Measurements from ENCODE around the gene TNFRSF6B.

The TNFRSF6B gene

DNA sequence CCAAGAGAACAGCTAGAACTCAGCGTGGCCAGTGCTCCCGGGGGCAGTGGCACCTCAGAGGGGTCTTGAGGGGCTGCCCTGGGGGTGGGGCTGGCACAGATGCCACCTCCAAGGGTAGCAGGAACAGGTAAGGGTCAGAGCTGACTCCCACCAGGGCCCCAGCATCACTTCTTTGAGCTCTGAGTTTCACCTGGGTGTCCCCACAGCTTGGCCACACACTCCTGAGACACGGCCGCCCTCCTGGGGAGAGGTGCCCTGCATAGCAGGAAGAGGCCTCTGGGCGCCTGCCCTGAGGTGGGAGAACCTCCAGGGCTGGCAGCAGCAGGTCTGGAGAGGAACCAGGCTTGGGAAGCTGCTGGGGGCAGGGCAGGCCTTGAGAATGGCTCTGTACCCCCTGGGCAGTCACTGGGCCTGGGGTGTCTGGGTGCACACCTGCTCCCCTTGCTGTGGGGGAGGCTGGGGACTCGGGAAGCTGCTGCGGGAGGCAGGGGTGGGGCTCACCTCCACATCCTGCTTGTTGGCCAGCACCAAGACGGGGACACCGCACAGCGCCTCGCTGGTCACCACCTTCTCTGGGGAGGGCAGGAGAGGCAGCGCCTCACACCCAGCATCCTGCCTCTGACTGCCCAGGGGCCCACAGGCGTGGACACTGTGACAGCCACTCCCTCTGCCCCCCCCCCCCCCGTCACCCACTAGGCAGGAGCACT, 5.0 kb downstream of the TNFRSF6B start:
- ATAC-seq: no peak
- TF ChIP-seq ISL1 (CRISPR knock-in tag; IDR thresholded peaks at IDR 0.05): no peak
- TF ChIP-seq ZNF8 (CRISPR knock-in tag; IDR thresholded peaks at IDR 0.05): no peak
- TF ChIP-seq ARNTL (CRISPR knock-in tag; IDR thresholded peaks at IDR 0.05; ENCODE audit: borderline replicate concordance, low read depth): no peak
- no peak for TF ChIP-seq TOX (CRISPR knock-in tag; IDR thresholded peaks at IDR 0.05; ENCODE audit: borderline replicate concordance)
- TF ChIP-seq, protein P1, sequence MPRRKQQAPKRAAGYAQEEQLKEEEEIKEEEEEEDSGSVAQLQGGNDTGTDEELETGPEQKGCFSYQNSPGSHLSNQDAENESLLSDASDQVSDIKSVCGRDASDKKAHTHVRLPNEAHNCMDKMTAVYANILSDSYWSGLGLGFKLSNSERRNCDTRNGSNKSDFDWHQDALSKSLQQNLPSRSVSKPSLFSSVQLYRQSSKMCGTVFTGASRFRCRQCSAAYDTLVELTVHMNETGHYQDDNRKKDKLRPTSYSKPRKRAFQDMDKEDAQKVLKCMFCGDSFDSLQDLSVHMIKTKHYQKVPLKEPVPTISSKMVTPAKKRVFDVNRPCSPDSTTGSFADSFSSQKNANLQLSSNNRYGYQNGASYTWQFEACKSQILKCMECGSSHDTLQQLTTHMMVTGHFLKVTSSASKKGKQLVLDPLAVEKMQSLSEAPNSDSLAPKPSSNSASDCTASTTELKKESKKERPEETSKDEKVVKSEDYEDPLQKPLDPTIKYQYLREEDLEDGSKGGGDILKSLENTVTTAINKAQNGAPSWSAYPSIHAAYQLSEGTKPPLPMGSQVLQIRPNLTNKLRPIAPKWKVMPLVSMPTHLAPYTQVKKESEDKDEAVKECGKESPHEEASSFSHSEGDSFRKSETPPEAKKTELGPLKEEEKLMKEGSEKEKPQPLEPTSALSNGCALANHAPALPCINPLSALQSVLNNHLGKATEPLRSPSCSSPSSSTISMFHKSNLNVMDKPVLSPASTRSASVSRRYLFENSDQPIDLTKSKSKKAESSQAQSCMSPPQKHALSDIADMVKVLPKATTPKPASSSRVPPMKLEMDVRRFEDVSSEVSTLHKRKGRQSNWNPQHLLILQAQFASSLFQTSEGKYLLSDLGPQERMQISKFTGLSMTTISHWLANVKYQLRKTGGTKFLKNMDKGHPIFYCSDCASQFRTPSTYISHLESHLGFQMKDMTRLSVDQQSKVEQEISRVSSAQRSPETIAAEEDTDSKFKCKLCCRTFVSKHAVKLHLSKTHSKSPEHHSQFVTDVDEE (CRISPR knock-in tag; IDR thresholded peaks at IDR 0.05): no peak
- TF ChIP-seq OSR1 (CRISPR knock-in tag; IDR thresholded peaks at IDR 0.05): no peak
- no peak for TF ChIP-seq ZNF70 (CRISPR knock-in tag; IDR thresholded peaks at IDR 0.05)
- no peak for TF ChIP-seq ZFP3 (CRISPR knock-in tag; IDR thresholded peaks at IDR 0.05)
- no peak for TF ChIP-seq ZFP30 (CRISPR knock-in tag; IDR thresholded peaks at IDR 0.05)
- TF ChIP-seq RARB (CRISPR knock-in tag; IDR thresholded peaks at IDR 0.05): no peak
- no peak for TF ChIP-seq ESRRG (CRISPR knock-in tag; IDR thresholded peaks at IDR 0.05)
- TF ChIP-seq, protein P2, sequence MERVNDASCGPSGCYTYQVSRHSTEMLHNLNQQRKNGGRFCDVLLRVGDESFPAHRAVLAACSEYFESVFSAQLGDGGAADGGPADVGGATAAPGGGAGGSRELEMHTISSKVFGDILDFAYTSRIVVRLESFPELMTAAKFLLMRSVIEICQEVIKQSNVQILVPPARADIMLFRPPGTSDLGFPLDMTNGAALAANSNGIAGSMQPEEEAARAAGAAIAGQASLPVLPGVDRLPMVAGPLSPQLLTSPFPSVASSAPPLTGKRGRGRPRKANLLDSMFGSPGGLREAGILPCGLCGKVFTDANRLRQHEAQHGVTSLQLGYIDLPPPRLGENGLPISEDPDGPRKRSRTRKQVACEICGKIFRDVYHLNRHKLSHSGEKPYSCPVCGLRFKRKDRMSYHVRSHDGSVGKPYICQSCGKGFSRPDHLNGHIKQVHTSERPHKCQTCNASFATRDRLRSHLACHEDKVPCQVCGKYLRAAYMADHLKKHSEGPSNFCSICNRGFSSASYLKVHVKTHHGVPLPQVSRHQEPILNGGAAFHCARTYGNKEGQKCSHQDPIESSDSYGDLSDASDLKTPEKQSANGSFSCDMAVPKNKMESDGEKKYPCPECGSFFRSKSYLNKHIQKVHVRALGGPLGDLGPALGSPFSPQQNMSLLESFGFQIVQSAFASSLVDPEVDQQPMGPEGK (CRISPR knock-in tag; IDR thresholded peaks at IDR 0.05; ENCODE audit: borderline replicate concordance): no peak
- TF ChIP-seq, protein P3, sequence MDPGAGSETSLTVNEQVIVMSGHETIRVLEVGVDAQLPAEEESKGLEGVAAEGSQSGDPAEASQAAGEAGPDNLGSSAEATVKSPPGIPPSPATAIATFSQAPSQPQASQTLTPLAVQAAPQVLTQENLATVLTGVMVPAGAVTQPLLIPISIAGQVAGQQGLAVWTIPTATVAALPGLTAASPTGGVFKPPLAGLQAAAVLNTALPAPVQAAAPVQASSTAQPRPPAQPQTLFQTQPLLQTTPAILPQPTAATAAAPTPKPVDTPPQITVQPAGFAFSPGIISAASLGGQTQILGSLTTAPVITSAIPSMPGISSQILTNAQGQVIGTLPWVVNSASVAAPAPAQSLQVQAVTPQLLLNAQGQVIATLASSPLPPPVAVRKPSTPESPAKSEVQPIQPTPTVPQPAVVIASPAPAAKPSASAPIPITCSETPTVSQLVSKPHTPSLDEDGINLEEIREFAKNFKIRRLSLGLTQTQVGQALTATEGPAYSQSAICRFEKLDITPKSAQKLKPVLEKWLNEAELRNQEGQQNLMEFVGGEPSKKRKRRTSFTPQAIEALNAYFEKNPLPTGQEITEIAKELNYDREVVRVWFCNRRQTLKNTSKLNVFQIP (CRISPR knock-in tag; IDR thresholded peaks at IDR 0.05; ENCODE audit: borderline replicate concordance, low read depth): no peak
- no peak for TF ChIP-seq CSDC2 (CRISPR knock-in tag; IDR thresholded peaks at IDR 0.05)
- TF ChIP-seq ZNF565 (CRISPR knock-in tag; conservative IDR thresholded peaks at IDR 0.05; ENCODE audit: low read depth): no peak
- no peak for TF ChIP-seq PPARA (CRISPR knock-in tag; IDR thresholded peaks at IDR 0.05; ENCODE audit: borderline replicate concordance)
- no peak for TF ChIP-seq TCF4 (CRISPR knock-in tag; IDR thresholded peaks at IDR 0.05; ENCODE audit: borderline replicate concordance)
- TF ChIP-seq GLIS3 (CRISPR knock-in tag; IDR thresholded peaks at IDR 0.05): no peak

DNA sequence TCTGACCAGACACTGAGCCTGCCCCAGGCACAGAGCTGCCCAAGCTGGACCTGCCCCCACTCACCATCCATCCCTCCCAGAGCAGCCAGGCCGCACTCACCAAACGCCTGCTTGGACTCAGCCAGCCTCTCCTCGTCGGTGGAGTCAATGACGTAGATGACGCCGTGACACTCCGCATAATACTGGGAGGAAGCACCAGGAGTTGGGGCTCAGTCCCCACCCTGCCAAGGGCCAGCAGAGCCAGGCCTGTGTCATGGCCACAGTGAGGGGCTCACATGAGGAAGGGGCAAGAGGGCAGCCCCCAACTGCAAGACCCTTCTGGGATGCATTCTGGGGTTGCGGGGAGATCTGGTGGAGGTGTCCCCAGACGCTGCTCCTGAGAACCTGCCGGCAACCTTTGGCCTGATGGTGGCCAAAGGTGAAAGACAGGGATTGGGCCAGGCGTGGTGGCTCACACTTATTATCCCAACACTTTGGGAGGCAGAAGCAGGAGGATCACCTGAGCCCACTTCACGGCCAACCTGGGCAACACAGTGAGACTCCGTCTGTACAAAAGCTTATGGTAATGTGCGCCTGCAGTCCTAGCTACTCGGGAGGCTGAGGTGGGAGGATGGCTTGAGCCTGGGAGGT, 5.7 kb downstream of the TNFRSF6B start:
- TF ChIP-seq, protein P1 (CRISPR knock-in tag; IDR thresholded peaks at IDR 0.05): no peak
- TF ChIP-seq TOX (CRISPR knock-in tag; IDR thresholded peaks at IDR 0.05; ENCODE audit: borderline replicate concordance) (no peak), ZFP30 (CRISPR knock-in tag; IDR thresholded peaks at IDR 0.05) (no peak), ESRRG (CRISPR knock-in tag; IDR thresholded peaks at IDR 0.05) (no peak)
- TF ChIP-seq, protein P4, sequence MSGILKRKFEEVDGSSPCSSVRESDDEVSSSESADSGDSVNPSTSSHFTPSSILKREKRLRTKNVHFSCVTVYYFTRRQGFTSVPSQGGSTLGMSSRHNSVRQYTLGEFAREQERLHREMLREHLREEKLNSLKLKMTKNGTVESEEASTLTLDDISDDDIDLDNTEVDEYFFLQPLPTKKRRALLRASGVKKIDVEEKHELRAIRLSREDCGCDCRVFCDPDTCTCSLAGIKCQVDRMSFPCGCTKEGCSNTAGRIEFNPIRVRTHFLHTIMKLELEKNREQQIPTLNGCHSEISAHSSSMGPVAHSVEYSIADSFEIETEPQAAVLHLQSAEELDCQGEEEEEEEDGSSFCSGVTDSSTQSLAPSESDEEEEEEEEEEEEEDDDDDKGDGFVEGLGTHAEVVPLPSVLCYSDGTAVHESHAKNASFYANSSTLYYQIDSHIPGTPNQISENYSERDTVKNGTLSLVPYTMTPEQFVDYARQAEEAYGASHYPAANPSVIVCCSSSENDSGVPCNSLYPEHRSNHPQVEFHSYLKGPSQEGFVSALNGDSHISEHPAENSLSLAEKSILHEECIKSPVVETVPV (CRISPR knock-in tag; IDR thresholded peaks at IDR 0.05): no peak

More for the DNA sequence above, 5.7 kb downstream of the TNFRSF6B start:
- no peak for ATAC-seq

All from SK-N-SH treated with all-trans-retinoic acid at 6 μM for 48 hours (cell line).